Kidney epithelial cell (primary cell): ENCODE measurements around the gene PRAC2. TPM values are rescaled to one million over a fixed set of nuclear protein-coding genes. Genes with fewer than 3 reads are reported as not detected.

Experiments
- DNase-seq: peaks from one replicate; pipeline ENCODE4 v3.0.0-alpha.2; 2010; ENCODE audit warnings: low read depth
- H3K27me3 ChIP-seq: 2 replicates; pipeline ENCODE4 v1.6.0; 2011; ENCODE audit warnings: low read length; ENCODE audit not compliant: control insufficient read depth, insufficient read depth
- H3K36me3 ChIP-seq: 2 replicates; pipeline ENCODE4 v1.5.1; 2011; ENCODE audit warnings: low read length; ENCODE audit not compliant: control insufficient read depth, insufficient read depth
- H3K4me3 ChIP-seq: 2 replicates; pipeline ENCODE4 v1.5.1; 2011; ENCODE audit warnings: low read depth, mild to moderate bottlenecking, control low read depth, low read length
- CTCF ChIP-seq: IDR thresholded peaks from 2 replicates; pipeline ENCODE4 v1.5.1; 2011; ENCODE audit warnings: mild to moderate bottlenecking, moderate library complexity, low read length, control low read depth, inconsistent platforms; ENCODE audit not compliant: insufficient read depth, poor library complexity, severe bottlenecking
- total RNA-seq: library from RNA; depleted of rRNA; stranded (reverse); fragments of >200 nt; gene quantifications from 2 replicates; pipeline ENCODE4 v1.2.3, GENCODE V29; 2015

The PRAC2 gene
- total RNA-seq, 1 donor from 2014 or later, result not detected

- DNase-seq, result no peak
- Histone ChIP-seq H3K36me3 (no peaks in the 10 kb centered on the region), H3K4me3 (no peak overlapping the region), H3K27me3 (peaks cover 92% of the 10 kb centered on the region)
- no peak for TF ChIP-seq CTCF
Observed at GRCh38 chr17:48746916-48747444, 24.0 kb downstream of the PRAC2 start.

- TF ChIP-seq CTCF, result no peak
- no peak overlapping the region for H3K4me3 ChIP-seq
- H3K27me3 ChIP-seq, result peaks cover 93% of the 10 kb centered on the region
- no peaks in the 10 kb centered on the region for H3K36me3 ChIP-seq
- no peak for DNase-seq
Observed at GRCh38 chr17:48747445-48748363, 24.7 kb downstream of the PRAC2 start.

GRCh38 chr17:48748718-48749566 is 26.0 kb downstream of the PRAC2 start:
- Histone ChIP-seq H3K27me3 (peaks cover 93% of the 10 kb centered on the region), H3K36me3 (no peaks in the 10 kb centered on the region), H3K4me3 (no peak overlapping the region)
- DNase-seq, result no peak
- no peak for TF ChIP-seq CTCF

- TF ChIP-seq CTCF, result no peak
- Histone ChIP-seq H3K27me3 (peaks cover 93% of the 10 kb centered on the region), H3K4me3 (no peak overlapping the region), H3K36me3 (no peaks in the 10 kb centered on the region)
- DNase-seq, result no peak
Observed at GRCh38 chr17:48749621-48750553, 26.9 kb downstream of the PRAC2 start.

GRCh38 chr17:48751172-48751571 is 28.2 kb downstream of the PRAC2 start:
- no peak overlapping the region for H3K4me3 ChIP-seq
- no peak for TF ChIP-seq CTCF
- H3K36me3 ChIP-seq, result no peaks in the 10 kb centered on the region
- DNase-seq, result no peak
- H3K27me3 ChIP-seq, result peaks cover 86% of the 10 kb centered on the region
